ENCODE measurements around the gene RAB11B. TPM values are rescaled to one million over a fixed set of nuclear protein-coding genes. Genes with fewer than 3 reads are reported as not detected.
A peak's percentile ranks its signal among the peaks of the same experiment; 100 is the strongest.

Gene RAB11B
- total and polyA plus RNA-seq, 9 of the 15 experiments (the other 6 are each of a cell fraction or from before 2014, with no cell fraction given), result 0.74 to 71.0 (median 13.8) TPM

GRCh38 chr19:8445488-8446001, 55.4 kb downstream of the RAB11B start (continued):
- TF ChIP-seq CCNT2 (IDR thresholded peaks at IDR 0.05; ENCODE audit: borderline replicate concordance, extremely low read depth, insufficient read length, low read depth, low read length), result peak; percentile 17
- TF ChIP-seq RNF2 (IDR thresholded peaks at IDR 0.05), result no peak; the same call in 1 of the 2 replicates
- no peak for TF ChIP-seq ZNF511 (CRISPR knock-in tag; IDR thresholded peaks at IDR 0.05)
- TF ChIP-seq RHOXF2B (CRISPR knock-in tag; conservative IDR thresholded peaks at IDR 0.05), result no peak
- TF ChIP-seq KAT7 (CRISPR knock-in tag; IDR thresholded peaks at IDR 0.05; ENCODE audit: borderline replicate concordance), result peak; percentile 80; the same call in 1 of the 2 replicates
- no peak for TF ChIP-seq ZNF175 (CRISPR knock-in tag; IDR thresholded peaks at IDR 0.05; ENCODE audit: low read depth)
- no peak for TF ChIP-seq KDM4B (IDR thresholded peaks at IDR 0.05; ENCODE audit: borderline replicate concordance in 2 of 2, low read depth in 1 of 2)
- no peak for TF ChIP-seq SAFB2 (IDR thresholded peaks at IDR 0.05; ENCODE audit: borderline replicate concordance, low read depth, low read length, severe bottlenecking)
- TF ChIP-seq ZNF75A (CRISPR knock-in tag; IDR thresholded peaks at IDR 0.05), result no peak
- peak; percentile 53 to 60; a peak in 1 of 4 replicates for TF ChIP-seq SIN3A (IDR thresholded peaks at IDR 0.05; ENCODE audit: borderline replicate concordance in 2 of 2, control insufficient read depth in 1 of 2, low read depth in 2 of 2, low read length in 2 of 2)
- no peak for TF ChIP-seq ADNP (tag; IDR thresholded peaks at IDR 0.05)
- 0 out of 2 replicates have a peak, but pooled peaks have one; percentile 8 for TF ChIP-seq GABPA (tag; conservative IDR thresholded peaks at IDR 0.05; ENCODE audit: low read depth)
- TF ChIP-seq ZNF197 (CRISPR knock-in tag; IDR thresholded peaks at IDR 0.05; ENCODE audit: low read depth), result no peak
- TF ChIP-seq ATF3 (IDR thresholded peaks at IDR 0.05), result no peak
- no peak for TF ChIP-seq ATF3 (CRISPR knock-in tag; conservative IDR thresholded peaks at IDR 0.05)
- peak; percentile 36; the same call in 1 of the 2 replicates for TF ChIP-seq TFAP4 (CRISPR knock-in tag; IDR thresholded peaks at IDR 0.05; ENCODE audit: borderline replicate concordance)
- TF ChIP-seq RBBP5 (IDR thresholded peaks at IDR 0.05; ENCODE audit: borderline replicate concordance, insufficient read depth, low read length, poor library complexity, severe bottlenecking), result peak; percentile 33
- TF ChIP-seq U2AF1 (optimal IDR thresholded peaks at IDR 0.05; ENCODE audit: low read depth, low read length), result peak; percentile 5
- no peak for TF ChIP-seq POLR2B (IDR thresholded peaks at IDR 0.05; ENCODE audit: low read depth, partially characterized antibody)
- 0 out of 2 replicates have a peak, but pooled peaks have one; percentile 4 for TF ChIP-seq FOSL1 (tag; conservative IDR thresholded peaks at IDR 0.05)
- TF ChIP-seq MCM2 (IDR thresholded peaks at IDR 0.05; ENCODE audit: low read depth), result no peak
- 0 out of 4 replicates have a peak, but pooled peaks of 1 of the 2 experiments have one; percentile 21 for TF ChIP-seq ZNF639 (CRISPR knock-in tag; conservative IDR thresholded peaks at IDR 0.05 in 1 of 2, IDR thresholded peaks at IDR 0.05 in 1 of 2)

Measured in K562 (cell line).